H1 (cell line): ENCODE results near the gene LAMA3. TPM values are rescaled to one million over a fixed set of nuclear protein-coding genes. Genes with fewer than 3 reads are reported as not detected.

Source experiments
- CTCF ChIA-PET: fragments of 300-600 bp; sonication (Branson Sonifier 250); formaldehyde crosslinking; loops from one replicate; lab custom pipeline; 2021; ENCODE audit not compliant: partially characterized antibody; lab: Charles Lee
- POLR2A ChIA-PET: fragments of 300-600 bp; sonication (Branson Sonifier 250); formaldehyde crosslinking; loops from one replicate; lab custom pipeline; 2021; ENCODE audit warnings: inconsistent platforms; ENCODE audit not compliant: partially characterized antibody; lab: Charles Lee
- DNase-seq, 2 experiments: peaks; one replicate each; pipeline versions ENCODE4 v3.0.0 to v3.0.0-alpha.2; 2010 to 2022; ENCODE audit warnings: low spot score in 2 of 2, low read depth in 1 of 2, mixed read lengths in 1 of 2
- FAIRE-seq: peaks from 2 replicates; lab custom pipeline; 2011; peaks lifted over from hg19 to GRCh38; lab: Jason Lieb, UNC
- H2AFZ ChIP-seq: 2 replicates; pipeline ENCODE4 v1.8.1; 2012; ENCODE audit warnings: low read length, inconsistent platforms
- H2AK5ac ChIP-seq: 2 replicates; pipeline ENCODE4 v1.6.1; 2013; ENCODE audit warnings: low read depth, low read length
- H2BK120ac ChIP-seq: replicated peaks from 2 replicates; pipeline ENCODE3; 2013; ENCODE audit warnings: low read depth, low read length, inconsistent platforms
- H2BK12ac ChIP-seq: 2 replicates; pipeline ENCODE4 v1.6.1; 2013; ENCODE audit warnings: low read depth, low read length
- H2BK15ac ChIP-seq: 2 replicates; pipeline ENCODE4 v1.6.1; 2013; ENCODE audit warnings: low read length
- H2BK20ac ChIP-seq: 2 replicates; pipeline ENCODE4 v1.6.1; 2013; ENCODE audit warnings: low read length
- H2BK5ac ChIP-seq: 2 replicates; pipeline ENCODE4 v1.6.1; 2013; ENCODE audit warnings: low read depth, low read length
- H3K14ac ChIP-seq: 2 replicates; pipeline ENCODE4 v1.6.1; 2013; ENCODE audit warnings: inconsistent platforms; ENCODE audit not compliant: insufficient read length
- H3K18ac ChIP-seq: 2 replicates; pipeline ENCODE4 v1.6.1; 2013; ENCODE audit warnings: low read length; ENCODE audit errors: extremely low read depth
- H3K23ac ChIP-seq: 2 replicates; pipeline ENCODE4 v1.6.1; 2013; ENCODE audit warnings: inconsistent platforms; ENCODE audit not compliant: insufficient read length
- H3K23me2 ChIP-seq: 2 replicates; pipeline ENCODE4 v1.6.1; 2013; ENCODE audit warnings: low read depth, low read length
- H3K27ac ChIP-seq: 2 replicates; pipeline ENCODE4 v1.6.1; 2011; ENCODE audit warnings: low read depth, low read length, inconsistent platforms
- H3K27me3 ChIP-seq, 4 experiments: replicated peaks in 1 of 4; 1 replicate in 1 of 4; 2 replicates in 3 of 4; pipeline versions ENCODE4 v1.6.1 to v1.8.1; 2011 to 2013; ENCODE audit warnings: low read length in 3 of 4, mild to moderate bottlenecking in 3 of 4, inconsistent platforms in 2 of 4, mixed read lengths in 2 of 4, moderate library complexity in 1 of 4; ENCODE audit not compliant: control insufficient read depth in 3 of 4, insufficient read depth in 3 of 4; ENCODE audit errors: extremely low read depth in 1 of 4
- H3K36me3 ChIP-seq, 4 experiments: 2 replicates each; pipeline versions ENCODE4 v1.6.1 to v1.8.1; 2011 to 2013; ENCODE audit warnings: mild to moderate bottlenecking in 4 of 4, low read length in 3 of 4, moderate library complexity in 2 of 4, control low read depth in 1 of 4, inconsistent platforms in 1 of 4; ENCODE audit not compliant: insufficient read depth in 4 of 4, control insufficient read depth in 2 of 4
- H3K4ac ChIP-seq: replicated peaks from 2 replicates; pipeline ENCODE3; 2013; ENCODE audit warnings: low read length, low read depth, mixed read lengths, inconsistent platforms; ENCODE audit not compliant: insufficient read length
- H3K4me1 ChIP-seq, 4 experiments: replicated peaks in 1 of 4; 1 replicate in 1 of 4; 2 replicates in 3 of 4; pipeline versions ENCODE4 v1.6.1 to v1.8.1; 2011 to 2013; ENCODE audit warnings: low read length in 3 of 4, inconsistent platforms in 2 of 4, mixed read lengths in 1 of 4; ENCODE audit not compliant: insufficient read depth in 4 of 4, control insufficient read depth in 3 of 4
- H3K4me2 ChIP-seq, 2 experiments: 2 replicates each; pipeline versions ENCODE4 v1.6.1 to v1.8.1; 2011 to 2013; ENCODE audit warnings: low read depth in 2 of 2, low read length in 2 of 2, control low read depth in 1 of 2, inconsistent platforms in 1 of 2, mild to moderate bottlenecking in 1 of 2; ENCODE audit not compliant: insufficient read depth in 1 of 2
- H3K4me3 ChIP-seq, 4 experiments: fragments of 200-600, 300-600 bp in 1 of 4; sonication (generic), shearing (Covaris generic), sonication (Bioruptor Twin) in 1 of 4; 2 replicates each; pipeline versions ENCODE4 v1.5.1 to v1.8.1; 2011 to 2016; ENCODE audit warnings: low read length in 4 of 4, low read depth in 3 of 4, control low read depth in 2 of 4, inconsistent platforms in 2 of 4, mild to moderate bottlenecking in 2 of 4, mixed read lengths in 1 of 4, moderate library complexity in 1 of 4; ENCODE audit not compliant: insufficient read depth in 2 of 4; ENCODE audit errors: extremely low read depth in 1 of 4
- H3K56ac ChIP-seq: replicated peaks from 2 replicates; pipeline ENCODE3; 2013; ENCODE audit warnings: low read depth, mild to moderate bottlenecking, mixed read lengths, low read length, inconsistent platforms; ENCODE audit not compliant: insufficient read length
- H3K79me1 ChIP-seq: 2 replicates; pipeline ENCODE4 v1.6.1; 2013; ENCODE audit warnings: low read depth, low read length, control low read depth
- H3K79me2 ChIP-seq, 2 experiments: 2 replicates each; pipeline versions ENCODE4 v1.6.1 to v1.8.1; 2012 to 2013; ENCODE audit warnings: low read length in 2 of 2, mild to moderate bottlenecking in 2 of 2, inconsistent platforms in 1 of 2; ENCODE audit not compliant: insufficient read depth in 2 of 2, control insufficient read depth in 1 of 2
- H3K9ac ChIP-seq, 4 experiments: replicated peaks in 1 of 4; 1 replicate in 1 of 4; 2 replicates in 3 of 4; pipeline versions ENCODE4 v1.6.1 to v1.8.1; 2011 to 2013; ENCODE audit warnings: low read depth in 3 of 4, low read length in 3 of 4, control low read depth in 2 of 4, mild to moderate bottlenecking in 2 of 4, moderate library complexity in 2 of 4, inconsistent platforms in 1 of 4; ENCODE audit errors: extremely low read depth in 1 of 4
- H3K9me3 ChIP-seq, 2 experiments: 2 replicates each; pipeline versions ENCODE4 v1.6.1 to v1.8.1; 2012 to 2013; ENCODE audit warnings: mild to moderate bottlenecking in 2 of 2, moderate library complexity in 2 of 2, control low read depth in 1 of 2, inconsistent platforms in 1 of 2, low read depth in 1 of 2, low read length in 1 of 2, mixed read lengths in 1 of 2; ENCODE audit not compliant: insufficient read depth in 2 of 2
- H4K20me1 ChIP-seq, 2 experiments: replicated peaks in 1 of 2; 2 replicates each; pipeline versions ENCODE3 to v1.8.1; 2011 to 2013; ENCODE audit warnings: inconsistent platforms in 2 of 2, low read length in 2 of 2, mild to moderate bottlenecking in 1 of 2; ENCODE audit not compliant: insufficient read depth in 2 of 2, control insufficient read depth in 1 of 2
- H4K5ac ChIP-seq: 2 replicates; pipeline ENCODE4 v1.6.1; 2013; ENCODE audit warnings: low read length, low read depth, mixed read lengths, inconsistent platforms; ENCODE audit not compliant: insufficient read length
- H4K8ac ChIP-seq: 2 replicates; pipeline ENCODE4 v1.8.0; 2013; ENCODE audit warnings: mild to moderate bottlenecking, moderate library complexity, low read length, inconsistent platforms; ENCODE audit not compliant: insufficient read depth; ENCODE audit errors: extremely low read depth
- H4K91ac ChIP-seq: replicated peaks from 2 replicates; pipeline ENCODE3; 2013; ENCODE audit warnings: low read length, mixed read lengths, inconsistent platforms; ENCODE audit not compliant: insufficient read length
- CTBP2 ChIP-seq: IDR thresholded peaks from 2 replicates; pipeline ENCODE4 v1.7.0; 2011; ENCODE audit warnings: borderline replicate concordance, mild to moderate bottlenecking, moderate library complexity, mixed read lengths, low read length; ENCODE audit not compliant: insufficient read depth, insufficient read length
- EZH2 ChIP-seq: fragments of 200-600 bp; sonication (generic); IDR thresholded peaks from 2 replicates; pipeline ENCODE4 v1.7.1; 2012; ENCODE audit warnings: low read depth, mild to moderate bottlenecking, moderate library complexity, low read length, inconsistent platforms; ENCODE audit not compliant: severe bottlenecking
- JUN ChIP-seq: IDR thresholded peaks from 2 replicates; pipeline ENCODE4 v1.6.1; 2011; ENCODE audit warnings: low read depth, mild to moderate bottlenecking, improper control_type of control experiment, low read length
- KDM4A ChIP-seq: IDR thresholded peaks from one replicate; pipeline ENCODE4 v1.7.1; 2012; ENCODE audit warnings: low read depth, mild to moderate bottlenecking, moderate library complexity, low read length, inconsistent platforms; ENCODE audit not compliant: severe bottlenecking
- NANOG ChIP-seq: IDR thresholded peaks from 2 replicates; pipeline ENCODE4 v1.6.1; 2011; ENCODE audit warnings: low read length, low read depth, mild to moderate bottlenecking, inconsistent platforms; ENCODE audit not compliant: insufficient read depth, poor library complexity, severe bottlenecking
- SIRT6 ChIP-seq: IDR thresholded peaks from one replicate; pipeline ENCODE4 v1.7.1; 2012; ENCODE audit warnings: low read length, inconsistent platforms
- SP2 ChIP-seq: IDR thresholded peaks from 2 replicates; pipeline ENCODE4 v1.6.1; 2012; ENCODE audit warnings: mild to moderate bottlenecking, low read length, inconsistent platforms
- TAF7 ChIP-seq: optimal IDR thresholded peaks from 2 replicates; pipeline ENCODE3; 2011; ENCODE audit warnings: low read depth, mild to moderate bottlenecking, inconsistent platforms, low read length, moderate library complexity, borderline replicate concordance
- TBP ChIP-seq: IDR thresholded peaks from 2 replicates; pipeline ENCODE4 v1.6.1; 2011; ENCODE audit warnings: low read depth, low read length, improper control_type of control experiment
- TCF12 ChIP-seq: IDR thresholded peaks from 2 replicates; pipeline ENCODE4 v1.6.1; 2011; ENCODE audit warnings: low read depth, mild to moderate bottlenecking, low read length
- TEAD4 ChIP-seq: IDR thresholded peaks from 2 replicates; pipeline ENCODE4 v1.6.1; 2012; ENCODE audit warnings: low read depth, low read length, inconsistent platforms, mixed read lengths
- YY1 ChIP-seq: IDR thresholded peaks from 2 replicates; pipeline ENCODE4 v1.6.1; 2011; ENCODE audit warnings: low read depth, mild to moderate bottlenecking, low read length
- WGBS, 2 experiments: shearing (Covaris generic) in 1 of 2; methylation state at CpG; one replicate each; pipeline versions ENCODE4 v1.1.6 to v1.1.7; 2013 to 2015; ENCODE audit warnings: low lambda C conversion rate in 2 of 2, mixed read lengths in 2 of 2, inconsistent platforms in 1 of 2, low coverage in 1 of 2, missing lambda C conversion rate in 1 of 2; ENCODE audit not compliant: insufficient replicate concordance in 2 of 2, insufficient coverage in 1 of 2, insufficient read length in 1 of 2; ENCODE audit errors: extremely low coverage in 1 of 2, missing lambda C conversion rate in 1 of 2; 5-methylcytosine and 5-hydroxymethylcytosine counted together
- polyA plus RNA-seq, 7 experiments: library from polyadenylated mRNA; depleted of rRNA in 3 of 7; stranded (reverse) in 5 of 7; unstranded in 2 of 7; fragments of >200 nt in 5 of 7; fragments of 200-250 nt in 2 of 7; gene quantifications; 1 replicate in 5 of 7; 2 replicates in 1 of 7; 4 replicates in 1 of 7; pipeline versions ENCODE4 v1.2.1 to v1.2.3, GENCODE V29; 2011 to 2013; ENCODE audit warnings: missing spikeins in 2 of 7, mixed read lengths in 2 of 7
- total RNA-seq: library from RNA; stranded (reverse); fragmentation: NEBNext Ultra II Directional; extraction: Animal tissue kit (Norgen Biotek cat#: 25700); gene quantifications from 2 replicates; pipeline ENCODE4 v1.2.1, GENCODE V29; 2021
- TF ChIP-seq, protein P1 (sequence below): IDR thresholded peaks from 2 replicates; pipeline ENCODE4 v1.6.1; 2012; ENCODE audit warnings: low read length, inconsistent platforms

The LAMA3 gene
- total and polyA plus RNA-seq, 2 of the 8 experiments (the other 6 are each of a cell fraction or from before 2014, with no cell fraction given), result 0.76 to 5.0 TPM

DNA sequence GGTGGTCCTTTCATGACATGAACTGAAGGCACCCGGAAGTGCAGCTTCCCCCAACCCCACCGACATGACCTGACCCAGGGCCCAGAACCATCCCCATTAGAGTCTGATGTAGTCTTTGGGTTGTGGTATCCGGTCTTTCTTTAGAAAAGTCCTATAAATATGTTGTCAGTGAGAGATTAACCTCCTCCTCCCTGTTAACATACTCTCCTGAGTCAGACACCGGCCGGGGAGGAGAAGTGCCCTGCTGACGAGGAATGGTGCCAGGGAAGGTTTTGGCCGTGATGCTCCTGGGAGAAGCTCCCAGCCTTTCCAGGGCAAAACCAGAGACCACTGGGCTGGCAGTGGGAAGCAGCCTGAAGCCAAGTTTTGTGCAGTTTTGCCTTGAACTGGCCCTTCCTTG, 109.0 kb downstream of the LAMA3 start:
- Histone ChIP-seq H4K91ac (no peak overlapping the region), H3K14ac (no peak overlapping the region), H3K27me3 (no peaks in the 10 kb centered on the region), H3K36me3 (no peaks in the 10 kb centered on the region), H3K4me1 (no peaks in the 10 kb centered on the region), H3K79me2 (no peaks in the 10 kb centered on the region), H4K20me1 (no peaks in the 10 kb centered on the region), H3K56ac (no peak overlapping the region), H4K8ac (peak overlapping the region; percentile 58; the same call in 1 of the 2 replicates), H2AK5ac (no peak overlapping the region), H3K18ac (no peak overlapping the region), H4K5ac (no peak overlapping the region), H3K4me3 (no peak overlapping the region), H3K23ac (no peak overlapping the region), H2BK15ac (no peak overlapping the region), H3K4ac (no peak overlapping the region), H2AFZ (no peak overlapping the region), H3K4me2 (no peak overlapping the region), H2BK12ac (no peak overlapping the region), H2BK20ac (no peak overlapping the region), H2BK5ac (no peak overlapping the region), H3K9me3 (no peaks in the 10 kb centered on the region), H3K79me1 (no peaks in the 10 kb centered on the region), H3K9ac (no peak overlapping the region), H3K27ac (no peak overlapping the region), H3K23me2 (no peaks in the 10 kb centered on the region), H2BK120ac (no peak overlapping the region)
- DNase-seq (no peak), FAIRE-seq (no peak)
- CTCF ChIA-PET, result interaction anchor here (0.8 to 1.2 kb wide), 2 partner anchors 83 to 238 kb away, joined by 4 to 5 read pairs; no protein-coding TSS in a partner anchor
- POLR2A ChIA-PET, result interaction anchor here (0.6 to 1.1 kb wide), 2 partner anchors 11 to 355 kb away, joined by 3 read pairs; no protein-coding TSS in a partner anchor
- WGBS, 2 experiments, result 98% methylated on average over 7 of the region's 7 CpGs; no CpG with 5 or more reads in 1 of the 2 experiments
- no peak for TF ChIP-seq TCF12
- TF ChIP-seq KDM4A, result no peak
- no peak for TF ChIP-seq EZH2
- TF ChIP-seq, protein P1, sequence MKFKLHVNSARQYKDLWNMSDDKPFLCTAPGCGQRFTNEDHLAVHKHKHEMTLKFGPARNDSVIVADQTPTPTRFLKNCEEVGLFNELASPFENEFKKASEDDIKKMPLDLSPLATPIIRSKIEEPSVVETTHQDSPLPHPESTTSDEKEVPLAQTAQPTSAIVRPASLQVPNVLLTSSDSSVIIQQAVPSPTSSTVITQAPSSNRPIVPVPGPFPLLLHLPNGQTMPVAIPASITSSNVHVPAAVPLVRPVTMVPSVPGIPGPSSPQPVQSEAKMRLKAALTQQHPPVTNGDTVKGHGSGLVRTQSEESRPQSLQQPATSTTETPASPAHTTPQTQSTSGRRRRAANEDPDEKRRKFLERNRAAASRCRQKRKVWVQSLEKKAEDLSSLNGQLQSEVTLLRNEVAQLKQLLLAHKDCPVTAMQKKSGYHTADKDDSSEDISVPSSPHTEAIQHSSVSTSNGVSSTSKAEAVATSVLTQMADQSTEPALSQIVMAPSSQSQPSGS, result no peak
- TF ChIP-seq TAF7, result no peak
- no peak for TF ChIP-seq NANOG
- no peak for TF ChIP-seq TBP
- TF ChIP-seq SIRT6, result no peak
- no peak for TF ChIP-seq YY1
- TF ChIP-seq CTBP2, result no peak
- no peak for TF ChIP-seq SP2
- no peak for TF ChIP-seq TEAD4
- TF ChIP-seq JUN, result no peak
